Measurements from ENCODE around the gene ADAMTS9. TPM values are rescaled to one million over a fixed set of nuclear protein-coding genes. Genes with fewer than 3 reads are reported as not detected.

Gene ADAMTS9
- total and polyA plus RNA-seq, 2 of the 13 experiments (the other 11 are each of a cell fraction or from before 2014, with no cell fraction given), result 0.02 to 0.09 TPM

DNA sequence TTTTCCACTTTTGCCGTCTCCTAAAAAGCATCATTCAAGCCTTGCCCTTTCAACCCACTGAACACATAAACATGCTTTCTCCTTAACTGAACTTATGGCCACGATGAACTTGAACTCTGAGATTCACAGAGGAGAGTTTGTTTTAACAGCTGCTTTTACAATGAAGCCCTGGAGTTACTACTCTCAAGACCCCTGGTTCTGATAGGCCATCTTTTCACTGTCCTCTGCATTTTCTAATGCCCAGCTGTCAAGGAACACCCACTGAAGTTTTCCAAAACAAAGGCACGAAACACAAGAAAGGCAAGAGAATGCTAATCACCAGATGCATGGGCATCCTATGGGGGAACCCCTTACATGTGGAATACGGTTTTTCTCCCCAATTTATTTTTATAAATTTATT is 100.8 kb downstream of the ADAMTS9 start:
- H3K4me1 ChIP-seq (ENCODE audit: insufficient read depth, low read length), result no peaks in the 10 kb centered on the region
- no peaks in the 10 kb centered on the region for H3K36me3 ChIP-seq (replicated peaks in 1 of 2; ENCODE audit: control insufficient read depth in 1 of 2, insufficient read depth in 2 of 2, low read length in 2 of 2)
- WGBS (ENCODE audit: low lambda C conversion rate), result 41% methylated on average over 4 of the region's 4 CpGs
- in situ Hi-C loops (cut with HindIII; ENCODE audit: extremely low pct_ligation_motif_present, low pct_unique_long_range_greater_than_20kb) (no loop called here), intact Hi-C loops (cut with micrococcal nuclease; ENCODE audit: unreplicated experiment) (no loop called here)
- DNase-seq (ENCODE audit: low spot score) (no peak), ATAC-seq (no peak), FAIRE-seq (no peak)
- no peaks in the 10 kb centered on the region for H4K20me1 ChIP-seq (ENCODE audit: insufficient read depth, low read length)
- no peaks in the 10 kb centered on the region for H3K9me3 ChIP-seq (ENCODE audit: low read length)
- POLR2A ChIA-PET, result no interaction called here
- H3K4me2 ChIP-seq (ENCODE audit: low read depth, low read length), result no peak overlapping the region
- no peak overlapping the region for H2AFZ ChIP-seq (ENCODE audit: low read length)
- BruUV-seq (replicated peaks), result no TSS peak
- no peak overlapping the region for H3K9ac ChIP-seq (ENCODE audit: insufficient read depth, low read depth, low read length)
- no peak overlapping the region for H3K27ac ChIP-seq (ENCODE audit: extremely low read length, insufficient read depth, low read length)
- CTCF ChIA-PET (ENCODE audit: low intra/inter-chr PET ratio, low total read pairs), result no interaction called here
- no peaks in the 10 kb centered on the region for H3K79me2 ChIP-seq (ENCODE audit: insufficient read depth, low read length)
- no peaks in the 10 kb centered on the region for H3K27me3 ChIP-seq (ENCODE audit: control insufficient read depth in 1 of 2, insufficient read depth in 2 of 2, low read length in 2 of 2)
- no peak overlapping the region for H3K4me3 ChIP-seq (replicated peaks in 1 of 3; ENCODE audit: insufficient read depth in 1 of 3, low read depth in 2 of 3, low read length in 3 of 3)
- no peak for TF ChIP-seq ZFAT (CRISPR knock-in tag; conservative IDR thresholded peaks at IDR 0.05)
- TF ChIP-seq ZNF672 (CRISPR knock-in tag; IDR thresholded peaks at IDR 0.05), result no peak
- no peak for TF ChIP-seq PCBP2 (optimal IDR thresholded peaks at IDR 0.05; ENCODE audit: low read depth, low read length, poor library complexity, severe bottlenecking)
- no peak for TF ChIP-seq SOX13 (IDR thresholded peaks at IDR 0.05)
- no peak for TF ChIP-seq SOX13 (CRISPR knock-in tag; conservative IDR thresholded peaks at IDR 0.05 in 1 of 2, IDR thresholded peaks at IDR 0.05 in 1 of 2)
- TF ChIP-seq ATF1 (CRISPR knock-in tag; IDR thresholded peaks at IDR 0.05), result no peak
- no peak for TF ChIP-seq SOX6 (IDR thresholded peaks at IDR 0.05)
- TF ChIP-seq SOX6 (CRISPR knock-in tag; IDR thresholded peaks at IDR 0.05), result no peak
- no peak for TF ChIP-seq SATB2 (CRISPR knock-in tag; IDR thresholded peaks at IDR 0.05)
- no peak for TF ChIP-seq USF2 (IDR thresholded peaks at IDR 0.05; ENCODE audit: low read depth, low read length)
- TF ChIP-seq USF2 (CRISPR knock-in tag; IDR thresholded peaks at IDR 0.05; ENCODE audit: borderline replicate concordance), result no peak
- no peak for TF ChIP-seq ZNF367 (CRISPR knock-in tag; IDR thresholded peaks at IDR 0.05; ENCODE audit: borderline replicate concordance)
- TF ChIP-seq ZNF703 (CRISPR knock-in tag; IDR thresholded peaks at IDR 0.05; ENCODE audit: borderline replicate concordance), result no peak
- no peak for TF ChIP-seq ZNF280D (CRISPR knock-in tag; IDR thresholded peaks at IDR 0.05)
- TF ChIP-seq FOXJ3 (CRISPR knock-in tag; IDR thresholded peaks at IDR 0.05; ENCODE audit: borderline replicate concordance), result no peak
- TF ChIP-seq ZNF160 (CRISPR knock-in tag; IDR thresholded peaks at IDR 0.05), result no peak
- TF ChIP-seq, protein P1, sequence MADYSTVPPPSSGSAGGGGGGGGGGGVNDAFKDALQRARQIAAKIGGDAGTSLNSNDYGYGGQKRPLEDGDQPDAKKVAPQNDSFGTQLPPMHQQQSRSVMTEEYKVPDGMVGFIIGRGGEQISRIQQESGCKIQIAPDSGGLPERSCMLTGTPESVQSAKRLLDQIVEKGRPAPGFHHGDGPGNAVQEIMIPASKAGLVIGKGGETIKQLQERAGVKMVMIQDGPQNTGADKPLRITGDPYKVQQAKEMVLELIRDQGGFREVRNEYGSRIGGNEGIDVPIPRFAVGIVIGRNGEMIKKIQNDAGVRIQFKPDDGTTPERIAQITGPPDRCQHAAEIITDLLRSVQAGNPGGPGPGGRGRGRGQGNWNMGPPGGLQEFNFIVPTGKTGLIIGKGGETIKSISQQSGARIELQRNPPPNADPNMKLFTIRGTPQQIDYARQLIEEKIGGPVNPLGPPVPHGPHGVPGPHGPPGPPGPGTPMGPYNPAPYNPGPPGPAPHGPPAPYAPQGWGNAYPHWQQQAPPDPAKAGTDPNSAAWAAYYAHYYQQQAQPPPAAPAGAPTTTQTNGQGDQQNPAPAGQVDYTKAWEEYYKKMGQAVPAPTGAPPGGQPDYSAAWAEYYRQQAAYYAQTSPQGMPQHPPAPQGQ (CRISPR knock-in tag; IDR thresholded peaks at IDR 0.05; ENCODE audit: borderline replicate concordance), result no peak
- TF ChIP-seq, protein P2, sequence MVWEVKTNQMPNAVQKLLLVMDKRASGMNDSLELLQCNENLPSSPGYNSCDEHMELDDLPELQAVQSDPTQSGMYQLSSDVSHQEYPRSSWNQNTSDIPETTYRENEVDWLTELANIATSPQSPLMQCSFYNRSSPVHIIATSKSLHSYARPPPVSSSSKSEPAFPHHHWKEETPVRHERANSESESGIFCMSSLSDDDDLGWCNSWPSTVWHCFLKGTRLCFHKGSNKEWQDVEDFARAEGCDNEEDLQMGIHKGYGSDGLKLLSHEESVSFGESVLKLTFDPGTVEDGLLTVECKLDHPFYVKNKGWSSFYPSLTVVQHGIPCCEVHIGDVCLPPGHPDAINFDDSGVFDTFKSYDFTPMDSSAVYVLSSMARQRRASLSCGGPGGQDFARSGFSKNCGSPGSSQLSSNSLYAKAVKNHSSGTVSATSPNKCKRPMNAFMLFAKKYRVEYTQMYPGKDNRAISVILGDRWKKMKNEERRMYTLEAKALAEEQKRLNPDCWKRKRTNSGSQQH (CRISPR knock-in tag; IDR thresholded peaks at IDR 0.05; ENCODE audit: low read depth), result no peak
- TF ChIP-seq NFE2 (CRISPR knock-in tag; IDR thresholded peaks at IDR 0.05), result no peak
